Transverse colon (tissue), 4 donors: Measurements from ENCODE around the gene RASAL2. TPM values are rescaled to one million over a fixed set of nuclear protein-coding genes. Genes with fewer than 3 reads are reported as not detected.

ENCODE experiments used
- DNase-seq: peaks from one replicate; pipeline ENCODE4 v3.0.0-alpha.2; 2019
- H3K27ac ChIP-seq, 4 donors: fragments of 200-600 bp; sonication (generic); 2 replicates each; pipeline ENCODE4 v1.5.1; 2016 to 2018; ENCODE audit warnings: inconsistent platforms in 4 of 4
- H3K27me3 ChIP-seq: fragments of 200-600 bp; sonication (generic); 2 replicates; pipeline ENCODE4 v1.5.1; 2017; ENCODE audit warnings: inconsistent platforms
- H3K36me3 ChIP-seq, 4 donors: fragments of 200-600 bp; sonication (generic); 2 replicates each; pipeline ENCODE4 v1.5.1; 2017 to 2019; ENCODE audit warnings: inconsistent platforms in 4 of 4
- H3K4me1 ChIP-seq, 4 donors: fragments of 200-600 bp; sonication (generic); 2 replicates each; pipeline ENCODE4 v1.5.1; 2017 to 2020; ENCODE audit warnings: inconsistent platforms in 4 of 4
- H3K4me3 ChIP-seq, 4 donors: fragments of 200-600 bp; sonication (generic); 1 replicate in 1 of 4; 2 replicates in 3 of 4; pipeline versions ENCODE4 v1.5.1 to v1.6.1; 2017 to 2019; ENCODE audit warnings: inconsistent platforms in 4 of 4
- H3K9me3 ChIP-seq, 2 donors: fragments of 200-600 bp; sonication (generic); 2 replicates each; pipeline ENCODE4 v1.5.1; 2017 to 2019; ENCODE audit warnings: inconsistent platforms in 2 of 2
- CTCF ChIP-seq, 5 experiments: fragments of 200-600 bp in 3 of 5; fragments of 450-650 bp in 2 of 5; sonication (generic) in 3 of 5; IDR thresholded peaks; 1 replicate in 2 of 5; 2 replicates in 3 of 5; pipeline ENCODE4 v1.5.1; 2016 to 2017; ENCODE audit warnings: antibody characterized with exemption in 5 of 5, inconsistent platforms in 3 of 5, mild to moderate bottlenecking in 2 of 5, moderate library complexity in 1 of 5
- EP300 ChIP-seq: sonication (generic); formaldehyde crosslinking; IDR thresholded peaks from one replicate; pipeline ENCODE4 v1.6.1; 2017; ENCODE audit warnings: antibody characterized with exemption, low read depth
- POLR2A ChIP-seq: fragments of 450-650 bp; IDR thresholded peaks from one replicate; pipeline ENCODE4 v1.6.1; 2016; ENCODE audit warnings: antibody characterized with exemption, mild to moderate bottlenecking, moderate library complexity
- POLR2AphosphoS5 ChIP-seq, 3 donors: sonication (generic); formaldehyde crosslinking; IDR thresholded peaks; one replicate each; pipeline ENCODE4 v1.6.1; 2016; ENCODE audit warnings: antibody characterized with exemption in 3 of 3
- WGBS, 2 donors: methylation state at CpG; one replicate each; pipeline ENCODE4 v1.1.5; 2018; ENCODE audit warnings: low coverage in 1 of 2; 5-methylcytosine and 5-hydroxymethylcytosine counted together
- in situ Hi-C, 4 donors: fragments of 200-750 bp; cut with MboI; loops; one replicate each; pipeline versions ENCODE4 v1.15.0 to v1.15.1; 2017; ENCODE audit warnings: low sequenced_read_pairs in 3 of 4, low pct_ligation_motif_present in 1 of 4, low pct_unique_long_range_greater_than_20kb in 1 of 4
- intact Hi-C: fragments of 100-400 bp; cut with DNase I; formaldehyde crosslinking; loops from one replicate; pipeline ENCODE4 v1.15.1; 2023; ENCODE audit warnings: low total_unique reads
- total RNA-seq, 4 donors: library from RNA; depleted of rRNA; stranded (reverse); fragments of >200 nt; gene quantifications; one replicate each; pipeline ENCODE4 v1.1.0, GENCODE V29; 2016

Gene RASAL2
- total RNA-seq, 4 donors from 2014 or later: 13.1 to 26.1 (median 19.8) TPM

- Histone ChIP-seq H3K27ac (no peak overlapping the region), H3K4me3 (no peak overlapping the region), H3K27me3 (no peaks in the 10 kb centered on the region), H3K4me1 (peaks cover 0 to 16% (median 6%) of the 10 kb centered on the region in 4 donors), H3K9me3 (no peaks in the 10 kb centered on the region), H3K36me3 (no peaks in the 10 kb centered on the region)
- TF ChIP-seq POLR2A (no peak), EP300 (no peak), CTCF (IDR thresholded peaks at IDR 0.05) (no peak), POLR2AphosphoS5 (IDR thresholded peaks at IDR 0.05) (no peak)
- in situ Hi-C loops (loop anchor here in 2 of 4 donors (25.0 kb wide), 1 partner anchor 238 kb away; no protein-coding TSS in a partner anchor), intact Hi-C loops (no loop called here)
- no peak for DNase-seq
Measured at GRCh38 chr1:178048883-178049282, 45.0 kb upstream of the RASAL2 start.

- TF ChIP-seq CTCF (IDR thresholded peaks at IDR 0.05) (no peak), POLR2A (no peak), POLR2AphosphoS5 (IDR thresholded peaks at IDR 0.05) (no peak), EP300 (no peak)
- DNase-seq: no peak
- H3K27ac ChIP-seq: no peak overlapping the region
- intact Hi-C loops (no loop called here), in situ Hi-C loops (no loop called here)
- H3K36me3 ChIP-seq: no peaks in the 10 kb centered on the region
- WGBS, 2 donors: 82 to 89% methylated on average over 6 of the region's 6 CpGs
- H3K4me3 ChIP-seq: no peak overlapping the region
- no peaks in the 10 kb centered on the region for H3K27me3 ChIP-seq
- H3K9me3 ChIP-seq: no peaks in the 10 kb centered on the region
- peaks cover 0 to 21% (median 6%) of the 10 kb centered on the region in 4 donors for H3K4me1 ChIP-seq
Measured at GRCh38 chr1:178050084-178050483, 43.8 kb upstream of the RASAL2 start.

- no peak overlapping the region for H3K4me3 ChIP-seq
- H3K27ac ChIP-seq: no peak overlapping the region
- intact Hi-C loops: no loop called here
- no peak for DNase-seq
- in situ Hi-C loops: no loop called here
- H3K9me3 ChIP-seq: no peaks in the 10 kb centered on the region
- H3K36me3 ChIP-seq: no peaks in the 10 kb centered on the region
- no peak for TF ChIP-seq POLR2AphosphoS5 (IDR thresholded peaks at IDR 0.05)
- no peak for TF ChIP-seq EP300
- no peak for TF ChIP-seq CTCF (IDR thresholded peaks at IDR 0.05)
- no peak for TF ChIP-seq POLR2A
- peaks cover 0 to 30% (median 10%) of the 10 kb centered on the region in 4 donors for H3K4me1 ChIP-seq
- 29 to 74% methylated on average over 1 to 3 of the region's 3 CpGs for WGBS, 2 donors
- H3K27me3 ChIP-seq: no peaks in the 10 kb centered on the region
Measured at GRCh38 chr1:178051071-178051470, 42.8 kb upstream of the RASAL2 start.

GRCh38 chr1:178052650-178053461 lies 41.0 kb upstream of the RASAL2 start:
- no peak overlapping the region for H3K4me3 ChIP-seq
- TF ChIP-seq POLR2A (no peak), POLR2AphosphoS5 (IDR thresholded peaks at IDR 0.05) (peak in 1 of 3 donors; percentile 31)
- H3K9me3 ChIP-seq: no peaks in the 10 kb centered on the region
- H3K4me1 ChIP-seq: peaks cover 0 to 44% (median 27%) of the 10 kb centered on the region in 4 donors
- whole genome bisulfite sequencing, 2 donors: 21 to 33% methylated on average over 7 to 10 of the region's 10 CpGs
- H3K27me3 ChIP-seq: no peaks in the 10 kb centered on the region
- H3K27ac ChIP-seq: peak overlapping the region; percentile 72 to 80 (median 75)
- intact Hi-C loops: no loop called here
- H3K36me3 ChIP-seq: no peaks in the 10 kb centered on the region
- peak; percentile 49 for DNase-seq
- in situ Hi-C loops: no loop called here
